Ascending aorta (tissue), 2 donors: ENCODE data around the gene PLEKHH2. TPM values are rescaled to one million over a fixed set of nuclear protein-coding genes. Genes with fewer than 3 reads are reported as not detected.

Source experiments
- DNase-seq, 2 donors: peaks; one replicate each; pipeline ENCODE4 v3.0.0-alpha.2; 2019; ENCODE audit warnings: low spot score in 2 of 2
- H3K27ac ChIP-seq, 2 donors: fragments of 200-600 bp; sonication (generic); one replicate each; pipeline ENCODE4 v1.5.1; 2016 to 2017; ENCODE audit warnings: mild to moderate bottlenecking in 1 of 2
- H3K27me3 ChIP-seq: fragments of 200-600 bp; sonication (generic); one replicate; pipeline ENCODE4 v1.5.1; 2017
- H3K36me3 ChIP-seq, 2 donors: fragments of 200-600 bp; sonication (generic); one replicate each; pipeline ENCODE4 v1.5.1; 2016
- H3K4me1 ChIP-seq, 2 donors: fragments of 200-600 bp; sonication (generic); one replicate each; pipeline ENCODE4 v1.5.1; 2016 to 2017; ENCODE audit warnings: mild to moderate bottlenecking in 1 of 2
- H3K4me3 ChIP-seq, 2 donors: fragments of 200-600 bp; sonication (generic); one replicate each; pipeline ENCODE4 v1.5.1; 2016 to 2017; ENCODE audit warnings: mild to moderate bottlenecking in 1 of 2
- H3K9me3 ChIP-seq, 2 donors: fragments of 200-600 bp; sonication (generic); one replicate each; pipeline ENCODE4 v1.5.1; 2016
- intact Hi-C: fragments of 100-400 bp; cut with DNase I; formaldehyde crosslinking; loops from one replicate; pipeline ENCODE4 v1.15.1; 2023
- total RNA-seq: library from RNA; depleted of rRNA; stranded (reverse); fragments of >200 nt; gene quantifications from one replicate; pipeline ENCODE4 v1.1.0, GENCODE V29; 2016
- TF ChIP-seq, protein P1 (sequence below), 3 experiments: fragments of 200-600 bp in 2 of 3; fragments of 450-650 bp in 1 of 3; sonication (generic) in 2 of 3; IDR thresholded peaks; one replicate each; pipeline ENCODE4 v1.5.1; 2016 to 2019; ENCODE audit warnings: antibody characterized with exemption in 3 of 3, mild to moderate bottlenecking in 1 of 3, moderate library complexity in 1 of 3

PLEKHH2 gene
- total RNA-seq, 1 donor from 2014 or later, result 15.0 TPM

- intact Hi-C loops, result no loop called here
- no peaks in the 10 kb centered on the region for H3K9me3 ChIP-seq
- H3K4me3 ChIP-seq, result no peak overlapping the region
- H3K27me3 ChIP-seq, result no peaks in the 10 kb centered on the region
- DNase-seq, result no peak
- no peak overlapping the region for H3K27ac ChIP-seq
- H3K36me3 ChIP-seq, result peaks cover 6 to 23% of the 10 kb centered on the region in 2 donors
- no peaks in the 10 kb centered on the region for H3K4me1 ChIP-seq
- TF ChIP-seq, protein P1, sequence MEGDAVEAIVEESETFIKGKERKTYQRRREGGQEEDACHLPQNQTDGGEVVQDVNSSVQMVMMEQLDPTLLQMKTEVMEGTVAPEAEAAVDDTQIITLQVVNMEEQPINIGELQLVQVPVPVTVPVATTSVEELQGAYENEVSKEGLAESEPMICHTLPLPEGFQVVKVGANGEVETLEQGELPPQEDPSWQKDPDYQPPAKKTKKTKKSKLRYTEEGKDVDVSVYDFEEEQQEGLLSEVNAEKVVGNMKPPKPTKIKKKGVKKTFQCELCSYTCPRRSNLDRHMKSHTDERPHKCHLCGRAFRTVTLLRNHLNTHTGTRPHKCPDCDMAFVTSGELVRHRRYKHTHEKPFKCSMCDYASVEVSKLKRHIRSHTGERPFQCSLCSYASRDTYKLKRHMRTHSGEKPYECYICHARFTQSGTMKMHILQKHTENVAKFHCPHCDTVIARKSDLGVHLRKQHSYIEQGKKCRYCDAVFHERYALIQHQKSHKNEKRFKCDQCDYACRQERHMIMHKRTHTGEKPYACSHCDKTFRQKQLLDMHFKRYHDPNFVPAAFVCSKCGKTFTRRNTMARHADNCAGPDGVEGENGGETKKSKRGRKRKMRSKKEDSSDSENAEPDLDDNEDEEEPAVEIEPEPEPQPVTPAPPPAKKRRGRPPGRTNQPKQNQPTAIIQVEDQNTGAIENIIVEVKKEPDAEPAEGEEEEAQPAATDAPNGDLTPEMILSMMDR (IDR thresholded peaks at IDR 0.05), result no peak
Measured at GRCh38 chr2:43812006-43812405, 174.9 kb downstream of the PLEKHH2 start.

GRCh38 chr2:43812947-43813346 lies 175.9 kb downstream of the PLEKHH2 start:
- intact Hi-C loops, result no loop called here
- DNase-seq, result no peak
- H3K4me3 ChIP-seq, result no peak overlapping the region
- no peaks in the 10 kb centered on the region for H3K4me1 ChIP-seq
- H3K27ac ChIP-seq, result no peak overlapping the region
- H3K9me3 ChIP-seq, result no peaks in the 10 kb centered on the region
- peaks cover 6 to 19% of the 10 kb centered on the region in 2 donors for H3K36me3 ChIP-seq
- H3K27me3 ChIP-seq, result no peaks in the 10 kb centered on the region
- TF ChIP-seq, protein P1 (IDR thresholded peaks at IDR 0.05), result no peak

- no peaks in the 10 kb centered on the region for H3K4me1 ChIP-seq
- H3K27me3 ChIP-seq, result no peaks in the 10 kb centered on the region
- no peak overlapping the region for H3K27ac ChIP-seq
- H3K9me3 ChIP-seq, result no peaks in the 10 kb centered on the region
- intact Hi-C loops, result no loop called here
- no peak for DNase-seq
- H3K36me3 ChIP-seq, result peaks cover 0 to 15% of the 10 kb centered on the region in 2 donors
- TF ChIP-seq, protein P1 (IDR thresholded peaks at IDR 0.05), result no peak
- H3K4me3 ChIP-seq, result no peak overlapping the region
Measured at GRCh38 chr2:43814711-43815110, 177.7 kb downstream of the PLEKHH2 start.

Other genes with a start within 250 kb of the PLEKHH2 start
- 27.4 TPM for gene THADA, start 41.2 kb upstream of the PLEKHH2 start, total RNA-seq
- gene C1GALT1C1L, start 39.2 kb downstream of the PLEKHH2 start, total RNA-seq, result not detected
- gene DYNC2LI1, start 136.8 kb downstream of the PLEKHH2 start, total RNA-seq, result 2.9 TPM
- gene ABCG5, start 201.6 kb downstream of the PLEKHH2 start, total RNA-seq, result 4.0 TPM
- not detected for gene ABCG8, start 201.7 kb downstream of the PLEKHH2 start, total RNA-seq